Stomach (tissue), 4 donors: Measurements from ENCODE around the gene CCDC127.

Experiments
- CTCF ChIP-seq, 7 experiments: fragments of 450-650 bp in 4 of 7; fragments of 200-600 bp in 3 of 7; sonication (generic) in 3 of 7; IDR thresholded peaks; one replicate each; pipeline ENCODE4 v1.5.1; 2016 to 2019; ENCODE audit warnings: antibody characterized with exemption in 7 of 7, control low read depth in 2 of 7, mild to moderate bottlenecking in 1 of 7
- EP300 ChIP-seq: sonication (generic); formaldehyde crosslinking; IDR thresholded peaks from one replicate; pipeline ENCODE4 v1.6.1; 2017; ENCODE audit warnings: antibody characterized with exemption

- TF ChIP-seq CTCF (IDR thresholded peaks at IDR 0.05) (no peak), EP300 (no peak)
Observed at GRCh38 chr5:169071-169727, 48.8 kb downstream of the CCDC127 start.
